OCI-LY1 (cell line): ENCODE measurements around the gene ATP1A3.

Experiments
- H2AFZ ChIP-seq: fragments of 200-600 bp; sonication (generic), shearing (Covaris generic); 2 replicates; pipeline ENCODE4 v1.6.0; 2014; ENCODE audit warnings: antibody characterized with exemption, mild to moderate bottlenecking, low read length
- H3F3A ChIP-seq: fragments of 200-600 bp; sonication (generic), shearing (Covaris generic); 2 replicates; pipeline ENCODE4 v1.6.0; 2014; ENCODE audit warnings: mild to moderate bottlenecking, antibody characterized with exemption, low read length, moderate library complexity; ENCODE audit not compliant: insufficient read depth
- H3K27ac ChIP-seq: fragments of 200-600 bp; sonication (generic); 2 replicates; pipeline ENCODE4 v1.5.1; 2014; ENCODE audit warnings: low read length, mixed run types, mild to moderate bottlenecking, low read depth; ENCODE audit not compliant: poor library complexity, severe bottlenecking
- H3K27me3 ChIP-seq: fragments of 200-600 bp; sonication (generic); 2 replicates; pipeline ENCODE4 v1.6.0; 2014; ENCODE audit warnings: antibody characterized with exemption, mild to moderate bottlenecking, low read length, moderate library complexity; ENCODE audit not compliant: insufficient read depth
- H3K36me3 ChIP-seq: fragments of 200-600 bp; sonication (generic); 2 replicates; pipeline ENCODE4 v1.6.1; 2014; ENCODE audit warnings: mild to moderate bottlenecking, antibody characterized with exemption, low read length, moderate library complexity, mixed read lengths; ENCODE audit not compliant: insufficient read depth
- H3K4me1 ChIP-seq: fragments of 200-600 bp; sonication (generic); 2 replicates; pipeline ENCODE4 v1.5.1; 2014; ENCODE audit warnings: mild to moderate bottlenecking, low read length, moderate library complexity; ENCODE audit not compliant: insufficient read depth, severe bottlenecking
- H3K4me2 ChIP-seq: fragments of 200-600 bp; sonication (generic), shearing (Covaris generic); 2 replicates; pipeline ENCODE4 v1.6.1; 2014; ENCODE audit warnings: low read length
- H3K4me3 ChIP-seq: fragments of 200-600 bp; sonication (generic); 2 replicates; pipeline ENCODE4 v1.5.1; 2014; ENCODE audit warnings: low read length, low read depth, mild to moderate bottlenecking, mixed read lengths; ENCODE audit not compliant: poor library complexity, severe bottlenecking
- H3K79me2 ChIP-seq: fragments of 200-600 bp; shearing (Covaris generic); 2 replicates; pipeline ENCODE4 v1.6.1; 2016; ENCODE audit warnings: mixed run types, low read length, mixed read lengths; ENCODE audit not compliant: insufficient read depth
- H3K9ac ChIP-seq: fragments of 200-600 bp; sonication (generic), shearing (Covaris generic); 2 replicates; pipeline ENCODE4 v1.6.1; 2014; ENCODE audit warnings: mild to moderate bottlenecking, low read length, mixed read lengths
- H3K9me2 ChIP-seq: fragments of 200-600 bp; sonication (generic), shearing (Covaris generic); 2 replicates; pipeline ENCODE4 v1.6.1; 2014; ENCODE audit warnings: low read depth, mild to moderate bottlenecking, low read length, mixed read lengths
- H3K9me3 ChIP-seq: fragments of 200-600 bp; shearing (Covaris generic); 2 replicates; pipeline ENCODE4 v1.6.1; 2014; ENCODE audit warnings: low read length, mixed read lengths
- H4K20me1 ChIP-seq: fragments of 200-600 bp; sonication (generic), shearing (Covaris generic); 2 replicates; pipeline ENCODE4 v1.6.0; 2016; ENCODE audit warnings: mild to moderate bottlenecking, low read length; ENCODE audit not compliant: insufficient read depth
- EZH2 ChIP-seq: fragments of 200-600 bp; sonication (generic), shearing (Covaris generic); IDR thresholded peaks from 2 replicates; pipeline ENCODE4 v1.8.0; 2017; ENCODE audit warnings: borderline replicate concordance, mixed run types, mild to moderate bottlenecking, antibody characterized with exemption, low read length, moderate library complexity, mixed read lengths
- TF ChIP-seq, protein P1 (sequence below): fragments of 200-600 bp; sonication (generic), shearing (Covaris generic); IDR thresholded peaks from 2 replicates; pipeline ENCODE4 v1.5.1; 2017; ENCODE audit warnings: mild to moderate bottlenecking, antibody characterized with exemption, low read length, moderate library complexity, mixed read lengths

Gene ATP1A3

DNA sequence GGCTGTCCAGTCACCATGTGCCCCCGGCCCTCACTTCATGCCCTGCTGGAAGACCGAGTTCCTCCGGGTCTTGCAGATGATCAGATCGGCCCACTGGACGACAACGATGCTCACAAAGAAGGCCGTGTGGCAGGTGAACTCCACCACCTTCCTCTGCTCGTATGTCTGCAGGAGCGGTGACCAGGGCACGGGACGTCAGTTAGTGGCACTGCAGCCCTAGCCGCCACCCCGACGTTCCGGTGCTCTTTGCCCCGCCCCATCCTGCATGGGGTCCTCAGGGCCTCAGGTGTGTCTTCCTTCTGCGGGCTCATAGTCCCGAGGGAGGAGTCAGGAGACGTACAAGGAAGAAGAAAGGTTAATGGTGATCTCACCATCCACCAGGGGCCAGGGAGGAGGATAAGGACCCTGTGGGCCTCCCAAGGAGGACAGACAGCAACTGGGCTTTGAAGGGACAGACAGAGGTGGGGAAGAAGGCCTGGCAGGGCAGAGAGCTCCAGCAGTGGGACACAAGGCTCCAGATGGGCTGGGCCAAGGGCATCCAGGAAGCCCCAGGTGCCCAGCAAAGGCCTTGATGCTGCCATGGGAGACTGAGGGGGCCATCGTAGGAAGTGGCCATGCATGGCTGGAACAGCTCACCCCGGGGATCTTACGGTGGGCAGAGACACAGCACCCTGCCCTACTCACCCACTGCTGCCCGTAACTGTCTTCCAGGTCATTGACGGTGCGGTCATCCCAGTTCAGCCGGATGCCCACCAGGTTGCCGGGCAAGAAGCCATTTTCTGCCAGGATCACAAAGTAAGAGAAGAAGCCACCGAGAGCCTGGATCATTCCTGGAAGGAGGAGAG lies 25.1 kb downstream of the ATP1A3 start:
- H3K36me3 ChIP-seq: peaks cover 23% of the 10 kb centered on the region
- H3K9ac ChIP-seq: no peak overlapping the region
- H4K20me1 ChIP-seq: no peaks in the 10 kb centered on the region
- H3F3A ChIP-seq: no peaks in the 10 kb centered on the region
- no peak for TF ChIP-seq EZH2
- TF ChIP-seq, protein P1, sequence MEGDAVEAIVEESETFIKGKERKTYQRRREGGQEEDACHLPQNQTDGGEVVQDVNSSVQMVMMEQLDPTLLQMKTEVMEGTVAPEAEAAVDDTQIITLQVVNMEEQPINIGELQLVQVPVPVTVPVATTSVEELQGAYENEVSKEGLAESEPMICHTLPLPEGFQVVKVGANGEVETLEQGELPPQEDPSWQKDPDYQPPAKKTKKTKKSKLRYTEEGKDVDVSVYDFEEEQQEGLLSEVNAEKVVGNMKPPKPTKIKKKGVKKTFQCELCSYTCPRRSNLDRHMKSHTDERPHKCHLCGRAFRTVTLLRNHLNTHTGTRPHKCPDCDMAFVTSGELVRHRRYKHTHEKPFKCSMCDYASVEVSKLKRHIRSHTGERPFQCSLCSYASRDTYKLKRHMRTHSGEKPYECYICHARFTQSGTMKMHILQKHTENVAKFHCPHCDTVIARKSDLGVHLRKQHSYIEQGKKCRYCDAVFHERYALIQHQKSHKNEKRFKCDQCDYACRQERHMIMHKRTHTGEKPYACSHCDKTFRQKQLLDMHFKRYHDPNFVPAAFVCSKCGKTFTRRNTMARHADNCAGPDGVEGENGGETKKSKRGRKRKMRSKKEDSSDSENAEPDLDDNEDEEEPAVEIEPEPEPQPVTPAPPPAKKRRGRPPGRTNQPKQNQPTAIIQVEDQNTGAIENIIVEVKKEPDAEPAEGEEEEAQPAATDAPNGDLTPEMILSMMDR: no peak
- no peaks in the 10 kb centered on the region for H3K9me2 ChIP-seq
- H3K27ac ChIP-seq: no peak overlapping the region
- H3K4me2 ChIP-seq: no peak overlapping the region
- no peaks in the 10 kb centered on the region for H3K4me1 ChIP-seq
- no peaks in the 10 kb centered on the region for H3K27me3 ChIP-seq
- no peaks in the 10 kb centered on the region for H3K79me2 ChIP-seq
- no peaks in the 10 kb centered on the region for H3K9me3 ChIP-seq
- H3K4me3 ChIP-seq: no peak overlapping the region
- no peak overlapping the region for H2AFZ ChIP-seq

DNA sequence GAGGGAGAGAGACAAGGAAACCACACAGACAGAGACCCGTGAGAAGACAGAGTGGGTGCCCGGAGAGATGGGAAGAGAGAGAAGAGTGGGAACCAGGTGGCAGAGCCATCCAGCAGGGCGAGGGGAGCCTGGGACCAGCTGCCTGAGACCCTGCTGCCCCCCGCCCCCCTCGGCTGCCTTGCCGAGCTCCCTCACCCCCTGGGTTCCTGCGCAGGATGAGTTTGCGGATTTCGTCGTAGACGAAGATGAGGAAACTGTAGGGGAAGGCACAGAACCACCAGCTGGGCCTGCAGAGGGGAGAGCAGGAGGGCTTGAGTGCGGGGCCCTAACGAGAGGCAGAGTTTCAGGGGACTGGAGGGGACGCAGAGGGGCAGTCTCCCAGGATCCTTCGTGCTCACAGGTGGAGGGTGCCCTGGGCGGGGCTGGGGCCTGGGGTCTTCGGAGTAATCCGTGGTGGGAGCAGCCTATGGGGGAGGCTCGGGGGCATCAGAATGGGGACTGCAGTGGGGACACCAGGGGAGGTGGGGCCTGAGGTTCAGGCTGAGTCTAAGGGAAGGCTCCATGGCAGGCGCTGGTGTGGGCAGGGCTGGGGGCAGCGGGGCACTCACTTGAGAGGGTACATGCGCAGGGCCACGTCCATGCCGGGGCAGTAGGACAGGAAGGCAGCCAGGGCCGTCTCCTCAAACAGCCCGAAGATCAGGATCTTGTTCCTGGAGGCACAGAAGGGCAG lies 26.8 kb downstream of the ATP1A3 start:
- no peaks in the 10 kb centered on the region for H3K9me3 ChIP-seq
- no peaks in the 10 kb centered on the region for H3K79me2 ChIP-seq
- H2AFZ ChIP-seq: no peak overlapping the region
- H3K4me1 ChIP-seq: no peaks in the 10 kb centered on the region
- H3K27ac ChIP-seq: no peak overlapping the region
- H3F3A ChIP-seq: no peaks in the 10 kb centered on the region
- no peaks in the 10 kb centered on the region for H3K9me2 ChIP-seq
- H3K4me3 ChIP-seq: no peak overlapping the region
- TF ChIP-seq, protein P1: no peak
- no peak for TF ChIP-seq EZH2
- H3K27me3 ChIP-seq: no peaks in the 10 kb centered on the region
- H3K36me3 ChIP-seq: peaks cover 17% of the 10 kb centered on the region
- H3K9ac ChIP-seq: no peak overlapping the region
- no peaks in the 10 kb centered on the region for H4K20me1 ChIP-seq
- H3K4me2 ChIP-seq: no peak overlapping the region

DNA sequence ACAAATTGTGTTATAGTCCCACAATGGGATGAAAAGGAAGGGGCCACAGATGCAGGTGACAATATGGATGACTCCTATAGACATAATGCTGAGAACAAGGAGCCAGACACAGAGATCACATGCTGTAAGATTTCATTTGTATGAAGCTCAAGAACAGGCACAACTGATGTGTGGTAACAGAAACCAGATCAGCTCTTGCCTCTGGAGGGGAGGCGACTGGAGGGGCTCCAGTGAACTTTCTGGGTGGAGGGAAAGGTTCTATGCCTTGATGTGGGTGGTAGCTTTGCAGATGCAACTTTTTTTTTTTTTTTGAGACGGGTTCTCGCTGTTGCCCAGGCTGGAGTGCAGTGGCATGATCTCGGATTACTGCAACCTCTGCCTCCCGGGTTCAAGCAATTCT lies 28.9 kb downstream of the ATP1A3 start:
- no peak overlapping the region for H3K9ac ChIP-seq
- TF ChIP-seq, protein P1: no peak
- TF ChIP-seq EZH2: no peak
- no peaks in the 10 kb centered on the region for H3K4me1 ChIP-seq
- H3K27me3 ChIP-seq: no peaks in the 10 kb centered on the region
- no peaks in the 10 kb centered on the region for H3K9me2 ChIP-seq
- no peak overlapping the region for H3K4me3 ChIP-seq
- H3K9me3 ChIP-seq: no peaks in the 10 kb centered on the region
- no peaks in the 10 kb centered on the region for H4K20me1 ChIP-seq
- H3K27ac ChIP-seq: no peak overlapping the region
- H3K36me3 ChIP-seq: peaks cover 17% of the 10 kb centered on the region
- no peak overlapping the region for H3K4me2 ChIP-seq
- H3F3A ChIP-seq: no peaks in the 10 kb centered on the region
- H3K79me2 ChIP-seq: no peaks in the 10 kb centered on the region
- no peak overlapping the region for H2AFZ ChIP-seq
